Neural cell (in vitro differentiated cells): ENCODE results near the gene HDC. TPM values are rescaled to one million over a fixed set of nuclear protein-coding genes. Genes with fewer than 3 reads are reported as not detected.

ENCODE experiments used
- H2AFZ ChIP-seq: fragments of 200-600, 300-800 bp; sonication (generic), shearing (Covaris generic); 2 replicates; pipeline ENCODE4 v1.6.0; 2014; ENCODE audit warnings: low read depth, mild to moderate bottlenecking, antibody characterized with exemption, low read length, moderate library complexity
- H3F3A ChIP-seq: fragments of 200-600 bp; shearing (Covaris generic); 2 replicates; pipeline ENCODE4 v1.6.1; 2016; ENCODE audit warnings: mild to moderate bottlenecking, moderate library complexity, mixed read lengths, antibody characterized with exemption, low read length; ENCODE audit not compliant: insufficient read depth, poor library complexity, severe bottlenecking
- H3K27ac ChIP-seq: fragments of 200-600, 300-800 bp; sonication (generic), shearing (Covaris generic); 2 replicates; pipeline ENCODE4 v1.5.1; 2014; ENCODE audit warnings: mild to moderate bottlenecking, low read length, moderate library complexity
- H3K27me3 ChIP-seq: fragments of 300-800, 200-600 bp; sonication (generic), shearing (Covaris generic); 2 replicates; pipeline ENCODE4 v1.6.0; 2014; ENCODE audit warnings: mild to moderate bottlenecking, low read depth, low read length, moderate library complexity; ENCODE audit not compliant: insufficient read depth
- H3K36me3 ChIP-seq: fragments of 300-800, 200-600 bp; sonication (generic), shearing (Covaris generic); 2 replicates; pipeline ENCODE4 v1.5.1; 2014; ENCODE audit warnings: mild to moderate bottlenecking, antibody characterized with exemption, low read length, moderate library complexity; ENCODE audit not compliant: insufficient read depth
- H3K4me2 ChIP-seq: fragments of 300-800, 200-600 bp; sonication (generic), shearing (Covaris generic); 2 replicates; pipeline ENCODE4 v1.6.0; 2014; ENCODE audit warnings: mild to moderate bottlenecking, low read length
- H3K4me3 ChIP-seq: fragments of 300-800, 200-600 bp; sonication (generic), shearing (Covaris generic); 2 replicates; pipeline ENCODE4 v1.5.1; 2014; ENCODE audit warnings: mild to moderate bottlenecking, low read length, moderate library complexity
- H3K79me2 ChIP-seq: fragments of 200-600 bp; shearing (Covaris generic); replicated peaks from 2 replicates; pipeline ENCODE4 v1.6.0; 2014; ENCODE audit warnings: mild to moderate bottlenecking, low read length, moderate library complexity; ENCODE audit not compliant: insufficient read depth
- H3K9ac ChIP-seq: fragments of 300-800, 200-600 bp; sonication (generic), shearing (Covaris generic); 2 replicates; pipeline ENCODE4 v1.6.1; 2016; ENCODE audit warnings: mild to moderate bottlenecking, low read length, mixed read lengths
- H3K9me2 ChIP-seq: fragments of 200-600 bp; shearing (Covaris generic); 2 replicates; pipeline ENCODE4 v1.6.1; 2016; ENCODE audit warnings: mild to moderate bottlenecking, low read length, mixed read lengths; ENCODE audit not compliant: insufficient read depth
- H3K9me3 ChIP-seq: fragments of 200-600, 300-800 bp; sonication (generic), shearing (Covaris generic); 2 replicates; pipeline ENCODE4 v1.6.1; 2016; ENCODE audit warnings: mild to moderate bottlenecking, mixed run types, low read length, moderate library complexity, mixed read lengths
- H4K20me1 ChIP-seq: fragments of 200-600 bp; shearing (Covaris generic); 2 replicates; pipeline ENCODE4 v1.6.1; 2016; ENCODE audit warnings: mild to moderate bottlenecking, mixed run types; ENCODE audit not compliant: insufficient read depth
- EP300 ChIP-seq: fragments of 450-650 bp; conservative IDR thresholded peaks from 2 replicates; pipeline ENCODE4 v1.6.1; 2014; ENCODE audit warnings: antibody characterized with exemption, mild to moderate bottlenecking, moderate library complexity; ENCODE audit not compliant: poor library complexity, severe bottlenecking
- EZH2 ChIP-seq: fragments of 200-600, 300-800 bp; shearing (Covaris generic), sonication (generic); IDR thresholded peaks from 2 replicates; pipeline ENCODE4 v1.6.1; 2014; ENCODE audit warnings: antibody characterized with exemption, low read length, borderline replicate concordance, mild to moderate bottlenecking; ENCODE audit not compliant: insufficient read depth, poor library complexity, severe bottlenecking
- MXI1 ChIP-seq: fragments of 450-650 bp; conservative IDR thresholded peaks from 2 replicates; pipeline ENCODE4 v1.6.1; 2014; ENCODE audit warnings: antibody characterized with exemption, mild to moderate bottlenecking; ENCODE audit not compliant: poor library complexity, severe bottlenecking
- POLR2AphosphoS5 ChIP-seq: IDR thresholded peaks from 2 replicates; pipeline ENCODE4 v1.6.1; 2012
- RAD21 ChIP-seq: fragments of 450-650 bp; conservative IDR thresholded peaks from 2 replicates; pipeline ENCODE4 v1.6.1; 2014; ENCODE audit warnings: antibody characterized with exemption, mild to moderate bottlenecking, moderate library complexity
- SMC3 ChIP-seq: fragments of 450-650 bp; conservative IDR thresholded peaks from 2 replicates; pipeline ENCODE4 v1.6.1; 2014; ENCODE audit warnings: antibody characterized with exemption, mild to moderate bottlenecking, moderate library complexity; ENCODE audit not compliant: poor library complexity
- TAF1 ChIP-seq: IDR thresholded peaks from 2 replicates; pipeline ENCODE4 v1.6.1; 2012; ENCODE audit warnings: low read depth
- polyA plus RNA-seq: library from polyadenylated mRNA; depleted of rRNA; stranded (reverse); fragments of >200 nt; gene quantifications from 2 replicates; pipeline ENCODE4 v1.2.3, GENCODE V29; 2014
- TF ChIP-seq, protein P1 (sequence below): fragments of 450-650 bp; IDR thresholded peaks from 2 replicates; pipeline ENCODE4 v1.5.1; 2014; ENCODE audit warnings: antibody characterized with exemption, mild to moderate bottlenecking, moderate library complexity; ENCODE audit not compliant: poor library complexity, severe bottlenecking
- TF ChIP-seq, protein P2 (sequence below): IDR thresholded peaks from 2 replicates; pipeline ENCODE4 v1.6.1; 2012; ENCODE audit warnings: borderline replicate concordance

Gene HDC
- polyA plus RNA-seq, 1 donor from 2014 or later: 4.5 TPM

- Histone ChIP-seq H3K4me3 (no peak overlapping the region), H2AFZ (no peak overlapping the region), H3K4me2 (no peak overlapping the region), H3K36me3 (no peaks in the 10 kb centered on the region), H3K9me3 (no peaks in the 10 kb centered on the region), H4K20me1 (no peaks in the 10 kb centered on the region), H3F3A (no peaks in the 10 kb centered on the region), H3K9me2 (no peaks in the 10 kb centered on the region), H3K27ac (no peak overlapping the region), H3K27me3 (no peaks in the 10 kb centered on the region), H3K79me2 (no peaks in the 10 kb centered on the region), H3K9ac (no peak overlapping the region)
- TF ChIP-seq EZH2 (no peak), TAF1 (no peak), SMC3 (no peak), POLR2AphosphoS5 (no peak), EP300 (no peak)
- TF ChIP-seq, protein P1, sequence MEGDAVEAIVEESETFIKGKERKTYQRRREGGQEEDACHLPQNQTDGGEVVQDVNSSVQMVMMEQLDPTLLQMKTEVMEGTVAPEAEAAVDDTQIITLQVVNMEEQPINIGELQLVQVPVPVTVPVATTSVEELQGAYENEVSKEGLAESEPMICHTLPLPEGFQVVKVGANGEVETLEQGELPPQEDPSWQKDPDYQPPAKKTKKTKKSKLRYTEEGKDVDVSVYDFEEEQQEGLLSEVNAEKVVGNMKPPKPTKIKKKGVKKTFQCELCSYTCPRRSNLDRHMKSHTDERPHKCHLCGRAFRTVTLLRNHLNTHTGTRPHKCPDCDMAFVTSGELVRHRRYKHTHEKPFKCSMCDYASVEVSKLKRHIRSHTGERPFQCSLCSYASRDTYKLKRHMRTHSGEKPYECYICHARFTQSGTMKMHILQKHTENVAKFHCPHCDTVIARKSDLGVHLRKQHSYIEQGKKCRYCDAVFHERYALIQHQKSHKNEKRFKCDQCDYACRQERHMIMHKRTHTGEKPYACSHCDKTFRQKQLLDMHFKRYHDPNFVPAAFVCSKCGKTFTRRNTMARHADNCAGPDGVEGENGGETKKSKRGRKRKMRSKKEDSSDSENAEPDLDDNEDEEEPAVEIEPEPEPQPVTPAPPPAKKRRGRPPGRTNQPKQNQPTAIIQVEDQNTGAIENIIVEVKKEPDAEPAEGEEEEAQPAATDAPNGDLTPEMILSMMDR: no peak
- TF ChIP-seq, protein P2, sequence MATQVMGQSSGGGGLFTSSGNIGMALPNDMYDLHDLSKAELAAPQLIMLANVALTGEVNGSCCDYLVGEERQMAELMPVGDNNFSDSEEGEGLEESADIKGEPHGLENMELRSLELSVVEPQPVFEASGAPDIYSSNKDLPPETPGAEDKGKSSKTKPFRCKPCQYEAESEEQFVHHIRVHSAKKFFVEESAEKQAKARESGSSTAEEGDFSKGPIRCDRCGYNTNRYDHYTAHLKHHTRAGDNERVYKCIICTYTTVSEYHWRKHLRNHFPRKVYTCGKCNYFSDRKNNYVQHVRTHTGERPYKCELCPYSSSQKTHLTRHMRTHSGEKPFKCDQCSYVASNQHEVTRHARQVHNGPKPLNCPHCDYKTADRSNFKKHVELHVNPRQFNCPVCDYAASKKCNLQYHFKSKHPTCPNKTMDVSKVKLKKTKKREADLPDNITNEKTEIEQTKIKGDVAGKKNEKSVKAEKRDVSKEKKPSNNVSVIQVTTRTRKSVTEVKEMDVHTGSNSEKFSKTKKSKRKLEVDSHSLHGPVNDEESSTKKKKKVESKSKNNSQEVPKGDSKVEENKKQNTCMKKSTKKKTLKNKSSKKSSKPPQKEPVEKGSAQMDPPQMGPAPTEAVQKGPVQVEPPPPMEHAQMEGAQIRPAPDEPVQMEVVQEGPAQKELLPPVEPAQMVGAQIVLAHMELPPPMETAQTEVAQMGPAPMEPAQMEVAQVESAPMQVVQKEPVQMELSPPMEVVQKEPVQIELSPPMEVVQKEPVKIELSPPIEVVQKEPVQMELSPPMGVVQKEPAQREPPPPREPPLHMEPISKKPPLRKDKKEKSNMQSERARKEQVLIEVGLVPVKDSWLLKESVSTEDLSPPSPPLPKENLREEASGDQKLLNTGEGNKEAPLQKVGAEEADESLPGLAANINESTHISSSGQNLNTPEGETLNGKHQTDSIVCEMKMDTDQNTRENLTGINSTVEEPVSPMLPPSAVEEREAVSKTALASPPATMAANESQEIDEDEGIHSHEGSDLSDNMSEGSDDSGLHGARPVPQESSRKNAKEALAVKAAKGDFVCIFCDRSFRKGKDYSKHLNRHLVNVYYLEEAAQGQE: no peak
Observed at GRCh38 chr15:50210462-50211157, 54.9 kb downstream of the HDC start.

GRCh38 chr15:50209809-50210208 is 55.7 kb downstream of the HDC start:
- Histone ChIP-seq H3K9ac (no peak overlapping the region), H3K36me3 (no peaks in the 10 kb centered on the region), H3F3A (no peaks in the 10 kb centered on the region), H4K20me1 (no peaks in the 10 kb centered on the region), H3K79me2 (no peaks in the 10 kb centered on the region), H3K4me2 (no peak overlapping the region), H3K27ac (no peak overlapping the region), H2AFZ (no peak overlapping the region), H3K9me3 (no peaks in the 10 kb centered on the region), H3K9me2 (no peaks in the 10 kb centered on the region), H3K27me3 (no peaks in the 10 kb centered on the region), H3K4me3 (no peak overlapping the region)
- TF ChIP-seq MXI1 (no peak), RAD21 (no peak), TAF1 (no peak), SMC3 (no peak), EZH2 (no peak), EP300 (no peak), POLR2AphosphoS5 (no peak)
- TF ChIP-seq, protein P2: no peak
- TF ChIP-seq, protein P1: no peak
